ENCODE results near the gene FGFBP1.

DNA sequence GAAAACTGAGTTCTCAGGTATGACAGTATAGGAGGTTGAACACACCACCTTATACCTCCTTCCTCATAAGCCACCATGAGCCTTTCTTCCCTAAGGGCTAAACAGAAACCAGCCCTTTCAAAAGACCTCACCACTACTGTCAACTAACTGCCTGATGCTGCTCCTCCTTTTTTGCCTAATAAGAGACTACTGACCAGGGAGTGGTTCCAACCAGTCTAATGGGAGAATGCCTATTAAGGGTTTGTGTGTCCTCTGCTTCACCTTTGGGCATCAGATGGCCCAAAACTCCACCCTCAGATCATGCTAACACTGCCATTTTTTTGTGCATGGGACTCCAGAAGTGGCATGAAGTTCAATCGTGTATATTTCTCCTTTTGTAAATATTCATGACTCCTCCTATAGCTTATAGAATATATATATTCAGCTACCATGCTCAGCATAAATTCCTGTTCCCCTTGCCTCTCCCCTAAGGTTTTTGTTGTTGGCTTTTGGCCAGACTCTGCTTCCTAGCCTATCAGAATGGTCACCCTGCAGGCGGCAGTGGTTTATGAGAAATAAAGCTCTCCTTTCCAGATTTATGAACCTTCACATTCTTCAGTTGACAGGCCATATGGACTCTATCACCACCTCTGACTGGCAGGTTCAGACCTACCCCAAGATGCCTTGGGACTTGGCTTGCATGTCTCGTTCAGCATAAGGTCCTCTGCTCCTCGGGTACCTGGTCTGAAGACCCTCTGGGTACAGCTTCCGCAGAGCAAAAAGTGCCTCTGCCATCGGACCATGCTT is 28.2 kb downstream of the FGFBP1 start:
- TF ChIP-seq ZFP3 (CRISPR knock-in tag; IDR thresholded peaks at IDR 0.05) (no peak), SNAI2 (CRISPR knock-in tag; IDR thresholded peaks at IDR 0.05) (no peak), ESRRG (CRISPR knock-in tag; IDR thresholded peaks at IDR 0.05) (no peak), ZNF70 (CRISPR knock-in tag; IDR thresholded peaks at IDR 0.05) (no peak), BACH2 (CRISPR knock-in tag; IDR thresholded peaks at IDR 0.05; ENCODE audit: borderline replicate concordance) (no peak), ZFP30 (CRISPR knock-in tag; IDR thresholded peaks at IDR 0.05) (no peak), ZNF8 (CRISPR knock-in tag; IDR thresholded peaks at IDR 0.05) (no peak), OSR1 (CRISPR knock-in tag; IDR thresholded peaks at IDR 0.05) (no peak), RARB (CRISPR knock-in tag; IDR thresholded peaks at IDR 0.05) (no peak)
- TF ChIP-seq, protein P1, sequence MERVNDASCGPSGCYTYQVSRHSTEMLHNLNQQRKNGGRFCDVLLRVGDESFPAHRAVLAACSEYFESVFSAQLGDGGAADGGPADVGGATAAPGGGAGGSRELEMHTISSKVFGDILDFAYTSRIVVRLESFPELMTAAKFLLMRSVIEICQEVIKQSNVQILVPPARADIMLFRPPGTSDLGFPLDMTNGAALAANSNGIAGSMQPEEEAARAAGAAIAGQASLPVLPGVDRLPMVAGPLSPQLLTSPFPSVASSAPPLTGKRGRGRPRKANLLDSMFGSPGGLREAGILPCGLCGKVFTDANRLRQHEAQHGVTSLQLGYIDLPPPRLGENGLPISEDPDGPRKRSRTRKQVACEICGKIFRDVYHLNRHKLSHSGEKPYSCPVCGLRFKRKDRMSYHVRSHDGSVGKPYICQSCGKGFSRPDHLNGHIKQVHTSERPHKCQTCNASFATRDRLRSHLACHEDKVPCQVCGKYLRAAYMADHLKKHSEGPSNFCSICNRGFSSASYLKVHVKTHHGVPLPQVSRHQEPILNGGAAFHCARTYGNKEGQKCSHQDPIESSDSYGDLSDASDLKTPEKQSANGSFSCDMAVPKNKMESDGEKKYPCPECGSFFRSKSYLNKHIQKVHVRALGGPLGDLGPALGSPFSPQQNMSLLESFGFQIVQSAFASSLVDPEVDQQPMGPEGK (CRISPR knock-in tag; IDR thresholded peaks at IDR 0.05; ENCODE audit: borderline replicate concordance): no peak

Data from SK-N-SH treated with all-trans-retinoic acid at 6 μM for 48 hours (cell line).